KBM-7 (cell line): ENCODE data around the gene SP140L.
"Not testable (repeated sequence)": the region's sequence is repeated elsewhere in the genome, so short reads cannot be mapped to it uniquely, and the experiment has no call there.

Experiments used
- DNase-seq: peaks from one replicate; pipeline ENCODE4 v3.0.0-alpha.2; 2015
- in situ Hi-C: fragments of 300-500 bp; cut with MboI; formaldehyde crosslinking; loops from 2 replicates; pipeline ENCODE4 v1.14.3; 2020; ENCODE audit warnings: low sequenced_read_pairs, low pct_unique_long_range_greater_than_20kb, mixed read lengths

SP140L gene

GRCh38 chr2:230326453-230327417 is at the start of gene SP140L:
SP140L (plus strand) TSS chr2:230327193; CDS start chr2:230327270, 77 bp downstream.
- peak; percentile 89 for DNase-seq
- in situ Hi-C loops = no loop called here

- no peak for DNase-seq
- in situ Hi-C loops = no loop called here
These were observed 44.1 kb upstream of the SP140L start for GRCh38 chr2:230282936-230283335.

GRCh38 chr2:230286048-230286447 is 40.9 kb upstream of the SP140L start:
- in situ Hi-C loops = no loop called here
- no peak for DNase-seq

- in situ Hi-C loops = not testable (repeated sequence)
- DNase-seq = peak; percentile 43
These were observed 37.7 kb upstream of the SP140L start for GRCh38 chr2:230289311-230289710.

- in situ Hi-C loops = no loop called here
- DNase-seq = no peak
These were observed 31.8 kb upstream of the SP140L start for GRCh38 chr2:230295192-230295591.

- in situ Hi-C loops = no loop called here
- no peak for DNase-seq
These were observed 30.1 kb upstream of the SP140L start for GRCh38 chr2:230296917-230297316.

GRCh38 chr2:230299618-230300017 is 27.4 kb upstream of the SP140L start:
- DNase-seq = no peak
- in situ Hi-C loops = no loop called here

- no peak for DNase-seq
These were observed 21.3 kb upstream of the SP140L start for GRCh38 chr2:230305416-230306275.

GRCh38 chr2:230306474-230306873 is 20.5 kb upstream of the SP140L start:
- in situ Hi-C loops = no loop called here
- DNase-seq = no peak

More at GRCh38 chr2:230305416-230306275, 21.3 kb upstream of the SP140L start:
- in situ Hi-C loops = no loop called here

GRCh38 chr2:230307485-230307884 is 19.5 kb upstream of the SP140L start:
- in situ Hi-C loops = no loop called here
- DNase-seq = no peak

GRCh38 chr2:230308402-230309000 is 18.5 kb upstream of the SP140L start:
- no peak for DNase-seq
- in situ Hi-C loops = no loop called here

- in situ Hi-C loops = not testable (repeated sequence)
These were observed 16.2 kb upstream of the SP140L start for GRCh38 chr2:230310792-230311191.

GRCh38 chr2:230311634-230312033 is 15.4 kb upstream of the SP140L start:
- in situ Hi-C loops, DNase-seq: not testable (repeated sequence)

More at GRCh38 chr2:230310792-230311191, 16.2 kb upstream of the SP140L start:
- not testable (repeated sequence) for DNase-seq

GRCh38 chr2:230312638-230313037 is 14.4 kb upstream of the SP140L start:
- DNase-seq = no peak
- in situ Hi-C loops = no loop called here

- in situ Hi-C loops = no loop called here
- DNase-seq = no peak
These were observed 9.6 kb upstream of the SP140L start for GRCh38 chr2:230317366-230317765.

- DNase-seq = peak; percentile 51
- in situ Hi-C loops = no loop called here
These were observed 8.5 kb upstream of the SP140L start for GRCh38 chr2:230318190-230319121.

- in situ Hi-C loops = no loop called here
- DNase-seq = peak; percentile 74
These were observed 7.7 kb upstream of the SP140L start for GRCh38 chr2:230319211-230319862.

GRCh38 chr2:230321031-230321430 is 6.0 kb upstream of the SP140L start:
- DNase-seq = no peak
- in situ Hi-C loops = no loop called here
